IPS DF 4.7 (cell line): ENCODE measurements around the gene FOXD4L6.
"Not testable (repeated sequence)": the region's sequence is repeated elsewhere in the genome, so short reads cannot be mapped to it uniquely, and the experiment has no call there.

ENCODE experiments used
- DNase-seq: peaks from one replicate; pipeline ENCODE4 v3.0.0-alpha.2; 2013; ENCODE audit warnings: low spot score; ENCODE audit errors: extremely low read depth

Gene FOXD4L6

GRCh38 chr9:41128581-41128980 is at the start of gene FOXD4L6:
FOXD4L6 (minus strand) TSS chr9:41128681; CDS start chr9:41128383, 298 bp downstream.
- DNase-seq: not testable (repeated sequence)

DNA sequence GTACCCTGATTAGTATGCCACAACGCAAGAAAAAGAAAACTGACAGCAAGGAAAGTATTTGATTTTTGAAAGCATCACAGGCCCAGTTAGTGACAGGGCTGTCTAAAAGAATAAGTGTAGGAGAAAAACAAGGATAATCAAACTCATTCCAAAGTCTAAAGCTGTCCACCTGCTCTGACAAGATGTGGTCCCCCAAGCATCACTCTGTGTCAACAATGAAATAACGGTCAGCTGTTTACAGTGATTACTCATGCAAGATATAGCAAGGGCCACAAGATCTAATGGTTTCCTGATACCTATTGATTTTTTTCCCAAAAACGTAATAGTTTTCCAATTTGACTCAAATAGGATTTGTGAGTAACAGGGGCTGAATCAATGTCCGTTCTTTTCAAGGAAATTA is 46.5 kb upstream of the FOXD4L6 start:
- not testable (repeated sequence) for DNase-seq

DNA sequence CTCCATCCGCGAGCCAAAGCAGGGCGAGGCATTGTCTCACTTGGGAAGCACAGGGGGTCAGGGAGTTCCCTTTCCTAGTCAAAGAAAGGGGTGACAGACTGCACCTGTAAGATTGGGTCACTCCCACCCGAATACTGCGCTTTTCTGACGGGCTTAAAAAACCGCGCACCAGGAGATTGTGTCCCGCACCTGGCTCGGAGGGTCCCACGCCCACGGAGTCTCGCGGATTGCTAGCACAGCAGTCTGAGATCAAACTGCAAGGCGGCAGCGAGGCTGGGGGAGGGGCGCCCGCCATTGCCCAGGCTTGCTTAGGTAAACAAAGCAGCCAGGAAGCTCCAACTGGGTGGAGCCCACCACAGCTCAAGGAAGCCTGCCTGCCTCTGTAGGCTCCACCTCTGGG is 21.6 kb upstream of the FOXD4L6 start:
- DNase-seq: not testable (repeated sequence)

GRCh38 chr9:41141878-41142277 is 13.4 kb upstream of the FOXD4L6 start:
- not testable (repeated sequence) for DNase-seq

- DNase-seq: not testable (repeated sequence)
These were observed 1.6 kb downstream of the FOXD4L6 start for GRCh38 chr9:41126746-41127446.

- not testable (repeated sequence) for DNase-seq
These were observed 2.5 kb downstream of the FOXD4L6 start for GRCh38 chr9:41125936-41126335.

- not testable (repeated sequence) for DNase-seq
These were observed 3.3 kb downstream of the FOXD4L6 start for GRCh38 chr9:41125109-41125658.

DNA sequence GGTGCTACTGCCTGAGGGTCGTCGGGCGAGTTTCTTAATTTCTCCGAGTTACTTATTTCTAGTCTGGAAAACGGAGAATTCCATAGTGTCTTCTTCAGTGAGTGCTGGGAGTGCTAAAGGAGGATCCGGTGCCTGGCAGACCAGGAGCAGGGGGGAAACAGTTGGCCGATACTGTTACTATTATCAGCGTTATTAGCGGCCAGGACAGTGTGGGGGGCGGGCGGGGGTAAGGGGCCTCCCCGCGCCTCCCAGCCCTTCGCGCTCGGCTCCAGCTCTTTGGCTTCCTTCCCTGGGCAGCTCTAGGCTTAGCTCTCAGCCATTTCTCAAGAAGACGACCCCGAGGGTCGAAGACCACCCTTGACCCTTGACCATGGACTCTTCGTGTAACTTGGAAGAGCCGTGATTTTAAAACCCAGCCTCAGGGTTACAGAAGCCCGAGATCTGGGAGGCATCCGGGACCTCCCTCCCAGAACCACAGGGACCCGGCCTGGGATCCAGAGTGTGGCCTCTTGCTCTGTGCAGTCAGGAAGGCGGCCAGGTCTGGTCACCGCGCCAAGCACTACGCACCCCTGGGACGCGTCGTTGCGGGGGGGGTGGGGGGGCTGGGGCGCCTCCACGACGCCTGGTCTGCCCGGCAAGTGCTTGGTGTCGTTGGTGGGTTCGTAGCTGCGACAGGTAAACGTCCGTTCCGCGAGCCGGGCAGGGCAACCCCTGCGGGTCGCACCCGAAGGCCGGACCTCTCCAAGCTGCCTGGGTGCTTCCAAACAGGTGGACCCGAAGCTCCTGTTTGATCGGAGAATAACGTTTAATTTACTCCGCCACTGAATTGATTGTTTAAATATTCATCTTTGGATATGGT is 4.0 kb downstream of the FOXD4L6 start:
- not testable (repeated sequence) for DNase-seq

DNA sequence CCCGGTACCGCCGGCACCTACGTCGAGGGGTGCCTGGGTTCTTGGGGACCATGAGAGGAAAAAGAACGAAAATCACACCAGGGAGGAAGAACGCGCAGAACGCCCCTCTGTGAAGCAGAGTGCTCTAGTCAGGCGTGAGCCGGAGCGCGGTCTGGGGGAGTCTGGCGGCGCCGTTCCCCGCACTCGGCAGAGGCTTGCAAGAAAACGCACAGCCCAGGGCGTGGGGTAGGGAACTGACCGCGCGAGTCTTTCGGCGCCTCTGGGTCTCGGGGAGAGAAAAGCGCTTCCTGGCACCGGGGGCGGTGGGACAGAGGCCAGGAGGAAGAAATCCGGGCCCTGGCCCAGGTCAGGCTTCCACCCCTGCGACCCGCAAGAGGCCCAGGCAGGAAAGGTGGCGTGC is 4.7 kb downstream of the FOXD4L6 start:
- not testable (repeated sequence) for DNase-seq

- DNase-seq: not testable (repeated sequence)
These were observed 5.1 kb downstream of the FOXD4L6 start for GRCh38 chr9:41123396-41123795.

DNA sequence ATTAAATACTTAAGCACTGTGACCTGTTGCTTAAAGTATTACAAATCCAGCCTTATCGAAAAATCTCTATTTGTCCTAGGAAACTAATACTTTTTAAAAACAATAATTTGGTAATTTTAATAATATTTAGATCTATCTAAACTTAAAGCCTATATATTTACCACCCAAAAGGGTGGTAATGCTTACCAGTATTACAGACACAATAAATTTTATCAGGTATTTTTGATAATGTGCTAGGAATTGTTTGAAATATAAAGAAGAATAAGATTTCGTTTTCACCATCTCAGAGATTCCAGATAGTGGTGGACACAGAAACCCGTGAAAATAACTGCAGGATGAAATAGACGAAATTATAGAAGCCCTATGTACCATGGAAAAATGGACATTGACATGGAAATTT is 7.8 kb downstream of the FOXD4L6 start:
- not testable (repeated sequence) for DNase-seq

GRCh38 chr9:41119719-41120118 is 8.8 kb downstream of the FOXD4L6 start:
- DNase-seq: not testable (repeated sequence)

- not testable (repeated sequence) for DNase-seq
These were observed 9.2 kb downstream of the FOXD4L6 start for GRCh38 chr9:41119311-41119710.

DNA sequence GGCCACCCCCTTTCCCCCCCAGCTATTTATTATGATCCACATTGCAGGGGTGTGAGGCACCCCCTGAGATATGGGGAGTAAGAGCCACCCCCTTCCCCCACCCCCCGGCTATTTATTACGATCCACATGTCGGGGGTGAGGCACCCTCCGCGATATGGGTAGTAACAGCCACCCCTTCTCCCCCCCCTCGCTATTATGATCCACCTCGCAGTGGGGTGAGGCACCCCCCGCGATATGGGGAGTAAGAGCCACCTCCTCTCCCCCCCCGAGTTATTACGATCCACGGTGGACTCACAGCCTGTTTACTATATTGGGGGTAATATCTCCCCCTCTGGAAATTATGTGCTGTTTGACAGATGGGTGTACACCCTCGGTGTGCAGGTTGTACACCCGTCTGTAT is 15.1 kb downstream of the FOXD4L6 start:
- DNase-seq: not testable (repeated sequence)

- DNase-seq: not testable (repeated sequence)
These were observed 17.1 kb downstream of the FOXD4L6 start for GRCh38 chr9:41111414-41111813.

DNA sequence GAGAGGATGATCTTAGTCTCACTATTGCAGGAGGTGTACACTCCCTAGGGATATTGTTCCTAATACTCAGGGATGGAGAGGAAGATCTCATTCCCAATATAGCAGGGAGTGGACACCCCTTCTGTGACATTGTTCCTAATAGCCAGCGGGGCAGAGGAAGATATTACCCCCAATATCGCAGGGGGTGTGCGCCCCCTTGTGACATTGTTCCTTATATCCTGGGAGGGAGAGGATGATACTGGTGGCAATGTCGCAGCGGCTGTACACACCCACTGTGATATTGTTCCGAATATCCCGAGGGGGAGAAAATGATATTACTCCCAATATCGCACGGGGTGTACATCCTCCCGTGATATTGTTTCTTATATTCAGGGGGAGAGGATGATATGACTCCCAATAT is 17.6 kb downstream of the FOXD4L6 start:
- DNase-seq: not testable (repeated sequence)

GRCh38 chr9:41109253-41109652 is 19.2 kb downstream of the FOXD4L6 start:
- DNase-seq: not testable (repeated sequence)

- DNase-seq: not testable (repeated sequence)
These were observed 19.7 kb downstream of the FOXD4L6 start for GRCh38 chr9:41108816-41109215.

- DNase-seq: not testable (repeated sequence)
These were observed 21.9 kb downstream of the FOXD4L6 start for GRCh38 chr9:41106472-41107116.

DNA sequence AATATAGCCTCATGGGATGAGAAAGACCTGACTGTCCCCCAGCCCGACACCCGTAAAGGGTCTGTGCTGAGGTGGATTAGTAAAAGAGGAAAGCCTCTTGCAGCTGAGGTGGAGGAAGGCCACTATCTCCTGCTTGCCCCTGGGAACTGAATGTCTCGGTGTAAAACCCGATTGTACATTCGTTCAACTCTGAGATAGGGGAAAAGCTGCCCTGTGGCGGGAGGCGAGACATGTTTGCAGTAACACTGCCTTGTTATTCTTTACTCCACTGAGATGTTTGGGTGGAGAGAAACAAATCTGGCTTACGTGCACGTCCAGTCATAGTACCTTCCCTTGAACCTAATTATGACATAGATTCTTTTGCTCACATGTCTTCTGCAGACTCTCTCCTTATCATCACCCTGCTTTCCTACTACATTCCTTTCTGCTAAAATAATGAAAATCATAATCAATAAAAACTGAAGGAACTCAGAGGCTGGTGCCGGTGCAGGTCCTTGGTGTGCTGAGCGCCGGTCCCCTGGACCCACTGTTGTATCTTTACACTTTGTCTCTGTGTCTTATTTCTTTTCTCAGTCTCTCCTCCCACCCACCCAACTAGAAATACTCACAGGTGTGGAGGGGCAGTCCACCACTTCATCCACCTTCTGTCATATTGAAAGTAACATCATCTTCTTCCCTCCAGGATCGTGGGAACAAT is 22.8 kb downstream of the FOXD4L6 start:
- DNase-seq: not testable (repeated sequence)

GRCh38 chr9:41104542-41104941 is 23.9 kb downstream of the FOXD4L6 start:
- DNase-seq: not testable (repeated sequence)
